ENCODE measurements around the gene CCDC141.

Gene CCDC141

DNA sequence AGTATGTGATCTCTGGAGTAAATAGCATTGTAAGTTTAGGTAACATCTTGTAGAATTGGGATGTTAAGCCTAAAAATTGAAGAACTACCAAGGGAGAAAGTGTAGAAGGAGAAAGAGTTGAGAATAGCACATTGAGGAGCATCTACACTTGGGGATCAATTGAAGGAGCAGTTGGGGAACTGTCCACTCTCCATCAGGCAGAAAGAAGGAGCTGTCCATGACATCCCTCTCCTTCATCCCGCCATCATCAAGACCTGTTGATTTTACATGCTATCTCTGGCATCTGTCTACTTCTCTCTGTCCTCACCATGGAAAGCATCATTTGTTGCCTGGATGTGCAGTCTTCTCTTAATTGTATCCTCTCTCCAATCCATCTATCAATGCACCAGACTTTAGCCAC is 87.8 kb downstream of the CCDC141 start:
- no peak for DNase-seq

DNA sequence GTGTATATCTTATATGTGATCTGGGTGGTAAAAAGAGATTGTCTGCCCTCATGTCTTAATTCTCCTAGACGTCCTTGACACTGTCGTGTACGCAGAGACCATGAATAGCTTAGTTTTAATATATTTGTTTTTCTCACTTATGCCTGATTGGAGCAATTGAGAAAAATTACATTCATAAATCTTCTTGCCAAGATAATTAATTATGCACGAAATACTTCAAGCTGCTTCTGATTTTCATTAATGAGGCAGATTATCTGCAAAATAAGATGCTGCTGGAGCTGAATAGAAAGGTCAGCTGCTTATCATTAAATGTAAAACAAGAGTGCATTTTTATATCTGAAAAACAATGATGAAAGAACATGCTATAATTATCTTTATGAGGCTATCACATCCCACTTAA is 95.9 kb downstream of the CCDC141 start:
- no peak for DNase-seq

DNA sequence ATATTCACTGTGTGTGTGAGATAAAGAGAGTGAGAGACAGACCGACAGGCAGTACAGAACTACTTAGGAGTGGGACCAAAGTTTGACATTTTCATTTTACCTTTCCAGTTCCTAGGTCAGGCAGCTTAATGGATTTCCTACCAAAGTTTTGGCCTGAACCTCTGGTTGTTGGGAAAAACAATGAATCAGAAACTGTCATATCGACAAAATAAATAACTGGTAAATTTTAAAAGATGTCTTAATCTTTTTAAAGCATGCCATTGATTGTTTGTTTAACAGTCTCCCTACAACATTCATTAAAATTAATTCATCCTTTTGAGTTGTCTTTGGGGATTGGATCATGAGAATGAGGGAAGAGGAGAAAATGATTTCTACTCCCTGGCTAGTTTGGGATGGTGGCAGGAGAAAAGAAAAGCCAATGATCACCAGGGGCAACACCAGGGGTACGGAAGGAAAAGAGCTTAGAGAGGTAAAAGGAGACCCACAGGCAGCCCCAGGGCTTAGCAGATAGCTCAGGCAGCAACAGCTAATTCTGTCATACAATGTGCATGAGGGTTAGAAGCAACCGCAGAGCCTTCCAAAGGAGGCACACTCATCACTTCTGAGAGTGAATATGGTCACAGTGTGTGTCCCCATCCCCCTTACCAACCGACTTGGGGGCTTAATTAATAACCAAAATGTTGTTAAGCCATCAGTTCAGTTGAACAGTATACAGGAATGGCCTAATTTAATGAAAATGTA is 98.5 kb downstream of the CCDC141 start:
- no peak for DNase-seq

DNA sequence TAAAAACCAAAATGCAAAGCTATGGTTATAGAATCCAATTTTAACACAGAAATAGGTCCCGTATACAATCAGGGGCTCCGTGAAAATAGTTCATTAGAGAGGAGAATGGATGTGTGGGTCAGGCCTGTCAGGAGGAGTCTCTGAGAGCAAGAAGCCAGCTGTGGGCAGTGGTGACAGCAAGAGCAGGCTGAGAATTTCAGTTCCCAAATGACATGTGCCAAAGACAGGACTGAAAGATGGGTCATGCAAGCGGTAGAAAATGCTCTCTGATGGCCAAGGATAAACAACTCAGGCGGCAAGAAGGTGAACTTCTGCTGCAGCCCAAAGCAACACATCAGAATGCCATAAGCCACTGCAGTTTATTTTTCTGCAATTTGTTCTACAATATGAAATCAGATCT is 100.4 kb downstream of the CCDC141 start:
- no peak for DNase-seq

GRCh38 chr2:178949151-178949550 is 100.8 kb downstream of the CCDC141 start:
- no peak for DNase-seq

GRCh38 chr2:178947006-178947405 is 102.9 kb downstream of the CCDC141 start:
- peak in 1 of 2 experiments; percentile 27 for DNase-seq

GRCh38 chr2:178946494-178946893 is 103.4 kb downstream of the CCDC141 start:
- DNase-seq = peak in 1 of 2 experiments; percentile 9

DNA sequence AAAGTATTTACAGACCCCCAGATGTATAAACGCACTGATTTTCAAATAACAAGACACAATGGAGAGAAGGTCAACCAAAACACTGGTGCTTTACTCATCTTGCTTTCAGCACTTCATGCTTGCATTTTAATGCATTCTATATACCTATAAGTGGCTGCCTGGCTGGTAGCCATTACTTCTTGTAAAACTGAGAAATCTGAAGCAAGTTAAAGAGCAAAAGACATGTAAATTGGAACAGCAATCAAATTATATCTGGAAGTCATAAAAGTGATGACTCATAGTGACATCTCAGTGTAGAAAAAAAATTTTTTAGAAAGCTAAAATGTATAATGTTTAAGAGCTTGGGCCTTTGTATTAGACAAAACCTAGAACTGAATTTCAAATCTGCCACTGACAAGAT is 106.2 kb downstream of the CCDC141 start:
- no peak for DNase-seq

- no peak for DNase-seq
Observed at GRCh38 chr2:178934571-178934970, 115.4 kb downstream of the CCDC141 start.

- peak; percentile 91 to 96 for DNase-seq
Observed at GRCh38 chr2:178933493-178933892, 116.4 kb downstream of the CCDC141 start.

DNA sequence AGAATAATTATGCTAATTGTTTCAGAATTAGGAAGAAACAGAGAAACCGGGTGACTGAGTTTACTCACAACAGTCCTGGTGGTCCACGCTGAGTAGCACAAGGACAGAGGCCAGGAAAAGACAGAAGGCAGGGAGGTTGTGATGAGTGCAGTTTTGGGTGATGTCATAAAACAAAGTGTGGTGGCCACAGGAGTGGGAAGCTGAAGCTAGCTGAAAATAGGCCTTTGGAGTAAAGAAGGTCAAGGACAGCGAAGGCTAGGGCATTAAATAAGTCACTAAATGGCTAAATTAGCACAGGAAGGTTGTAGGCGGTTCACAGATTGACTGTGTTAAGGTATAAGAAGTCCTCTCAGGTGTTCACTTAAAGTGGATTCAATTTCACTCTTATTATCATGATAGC is 121.9 kb downstream of the CCDC141 start:
- no peak for DNase-seq

DNA sequence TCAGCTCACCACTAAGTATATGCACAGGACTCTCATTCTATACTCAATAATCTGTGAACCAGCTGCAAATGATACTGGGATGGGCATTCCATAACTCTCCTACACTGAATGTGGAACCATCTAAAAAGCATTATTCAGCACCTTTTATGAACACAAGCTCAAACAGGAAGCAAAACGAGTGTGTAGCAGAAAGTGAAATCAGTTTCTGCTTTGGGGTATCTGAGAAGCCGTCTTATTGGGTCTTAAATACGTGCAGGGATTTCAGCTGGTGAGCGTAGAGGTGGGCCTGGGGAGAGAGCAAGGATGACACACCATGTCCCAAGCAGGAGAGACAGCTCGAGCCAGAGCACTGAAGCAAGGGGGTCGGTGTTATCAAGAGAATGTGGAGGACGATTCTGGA is 122.8 kb downstream of the CCDC141 start:
- DNase-seq = no peak

DNA sequence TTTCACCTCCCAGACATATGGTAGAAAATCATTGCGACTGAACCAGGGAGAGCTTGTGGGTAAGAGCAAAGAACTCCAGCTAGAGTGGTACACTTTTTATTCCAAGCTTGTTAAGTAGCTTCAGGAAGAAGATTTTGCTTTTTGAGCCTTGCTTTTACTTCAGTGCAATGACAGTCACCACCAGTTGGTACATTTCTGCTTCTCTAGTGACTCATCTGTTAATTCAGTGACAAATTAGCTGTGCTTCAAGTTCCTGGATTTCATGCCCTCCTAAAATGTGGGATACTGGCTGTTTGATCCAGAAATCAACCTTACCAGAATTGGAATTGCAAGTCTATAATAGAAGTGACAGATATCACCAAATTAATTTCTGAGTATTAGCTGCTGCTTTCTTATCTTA is 125.1 kb downstream of the CCDC141 start:
- no peak for DNase-seq

DNA sequence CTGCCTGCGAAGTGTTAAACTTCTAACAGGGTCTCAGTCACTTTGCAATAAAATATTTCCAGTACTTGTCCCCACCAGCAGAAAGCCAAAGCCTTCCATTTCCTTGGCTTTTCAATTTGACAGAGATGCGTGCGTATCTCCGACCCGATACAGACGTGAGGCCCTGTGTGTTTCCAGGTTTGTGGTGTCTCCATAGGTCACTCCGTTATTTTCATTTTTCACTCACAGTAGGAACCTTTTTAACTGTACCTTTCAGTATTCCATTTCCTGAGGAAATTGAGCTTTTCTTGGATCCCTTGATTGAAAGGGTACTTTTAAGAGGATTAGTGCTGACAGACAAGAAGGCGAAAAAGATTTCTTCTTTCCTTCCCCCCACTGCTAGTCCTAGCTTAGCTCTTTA is 126.4 kb downstream of the CCDC141 start:
- DNase-seq = no peak

GRCh38 chr2:178920916-178921513 is 128.9 kb downstream of the CCDC141 start:
- no peak for DNase-seq

GRCh38 chr2:178917555-178917954 is 132.4 kb downstream of the CCDC141 start:
- no peak for DNase-seq

DNA sequence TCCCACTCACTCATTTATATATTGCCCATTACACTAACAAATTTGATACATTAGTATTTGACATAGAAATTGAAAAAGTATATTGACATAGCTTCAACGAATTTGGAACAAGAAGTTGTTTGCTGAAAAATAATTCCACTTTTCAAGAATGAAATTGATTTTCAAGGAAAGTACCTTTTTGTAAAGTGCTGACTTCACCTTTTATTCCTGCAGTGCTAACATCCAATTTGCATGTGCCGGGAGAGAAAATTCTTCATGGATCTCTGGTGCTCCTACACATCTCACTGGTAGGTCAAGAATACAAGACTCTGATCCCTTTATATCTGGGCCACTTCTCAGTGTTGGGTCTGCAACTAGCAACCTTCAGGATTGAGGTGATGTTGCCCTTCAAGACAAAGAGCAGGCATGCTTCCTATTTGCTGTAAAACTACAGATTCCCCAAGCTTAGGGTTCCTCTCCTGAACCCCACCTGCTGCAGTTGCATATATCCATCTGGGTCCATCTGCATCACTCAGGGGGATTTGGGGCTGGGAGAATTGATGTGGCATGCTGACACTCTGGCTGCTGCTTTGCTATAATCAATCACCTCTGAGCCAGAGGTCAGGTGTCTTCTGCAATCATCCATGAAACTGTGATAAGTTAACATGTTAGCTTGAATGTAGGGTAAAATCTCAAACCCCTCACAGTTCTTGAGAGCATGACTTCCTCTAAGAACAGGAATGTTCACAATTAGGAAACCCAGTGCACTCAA is 134.3 kb downstream of the CCDC141 start:
- DNase-seq = no peak

DNA sequence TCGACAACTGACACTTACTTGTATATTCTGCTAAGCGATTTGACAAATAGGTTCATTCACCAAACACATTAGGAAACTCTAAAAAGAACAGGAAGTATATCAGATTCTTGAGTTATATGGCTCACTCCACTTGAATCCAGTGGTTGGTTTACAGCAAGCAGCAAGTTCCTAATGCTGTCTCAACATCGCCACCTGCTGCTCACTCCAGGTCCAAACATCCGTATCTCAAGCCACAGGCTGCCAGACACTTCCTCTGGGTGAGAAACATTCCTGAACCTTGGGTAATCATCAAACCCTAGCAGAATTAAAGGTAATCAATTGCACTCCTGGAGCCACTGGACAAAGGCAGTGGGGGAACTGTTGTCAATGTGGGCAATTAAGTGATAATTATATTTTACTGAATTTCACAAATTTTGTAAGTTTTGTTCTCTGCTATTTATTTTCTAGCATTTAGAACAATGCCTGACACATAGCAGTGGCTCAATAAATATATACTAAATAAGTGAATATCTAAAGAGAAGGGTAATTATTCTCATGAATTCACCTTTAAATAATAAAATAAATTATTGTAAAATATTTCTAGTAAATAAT is 135.6 kb downstream of the CCDC141 start:
- peak; percentile 54 to 76 for DNase-seq

DNA sequence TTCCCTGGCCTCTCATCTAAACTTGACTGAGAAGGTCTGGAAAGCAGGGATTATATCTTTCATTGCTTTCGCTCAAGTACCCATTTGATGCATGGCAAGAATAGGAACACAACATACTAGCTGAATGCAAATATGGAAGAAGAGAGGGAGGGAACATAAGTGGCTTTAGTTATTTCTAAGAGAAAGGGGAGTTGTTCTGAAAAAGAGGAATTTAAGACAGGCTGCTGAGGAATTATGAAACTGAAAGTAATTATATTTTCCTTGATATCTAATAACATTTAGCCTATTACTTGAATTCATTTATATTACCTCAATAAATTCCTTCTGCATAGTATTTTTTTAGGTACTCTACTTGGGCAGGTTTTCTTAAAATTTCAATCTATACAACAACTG is 136.9 kb downstream of the CCDC141 start:
- no peak for DNase-seq

GRCh38 chr2:178912416-178913048 is 137.4 kb downstream of the CCDC141 start:
- no peak for DNase-seq

DNA sequence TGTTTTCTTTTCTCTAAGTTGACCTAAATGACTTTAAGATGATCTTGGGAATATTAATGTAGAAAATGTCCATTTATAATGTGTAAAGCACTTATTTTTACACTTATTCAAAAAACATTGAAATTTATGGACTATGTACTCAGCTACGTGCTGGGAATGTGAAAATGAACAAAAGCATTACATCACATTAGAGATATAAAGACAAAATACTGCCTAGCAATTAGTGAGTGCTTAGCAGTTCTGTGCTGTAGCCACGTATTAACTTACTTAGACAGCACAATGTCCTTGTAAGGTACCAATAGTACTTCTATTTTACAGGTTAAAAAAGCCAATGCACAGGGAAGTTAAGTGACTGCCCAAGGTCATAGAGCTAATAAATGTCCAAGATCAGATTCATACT is 138.9 kb downstream of the CCDC141 start:
- no peak for DNase-seq

DNA sequence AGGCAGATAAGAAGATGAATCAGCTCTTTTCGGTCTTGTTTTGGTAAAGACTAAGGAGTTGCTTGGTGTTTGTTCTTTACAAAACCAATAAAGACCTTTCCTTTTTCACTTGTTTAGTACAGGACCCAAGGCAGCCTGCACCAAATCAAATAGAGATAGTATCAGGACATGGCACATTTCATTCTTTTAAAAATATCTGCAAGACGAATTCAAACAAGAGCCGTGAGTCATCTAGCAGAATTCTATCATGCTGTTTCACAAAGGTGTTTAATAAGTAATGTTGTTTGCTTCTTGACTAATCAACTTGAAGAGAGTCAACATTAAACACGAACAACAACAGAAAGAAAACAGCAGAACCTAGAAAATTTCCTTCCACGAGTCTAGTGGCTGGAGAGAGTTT is 139.9 kb downstream of the CCDC141 start:
- DNase-seq = no peak

DNA sequence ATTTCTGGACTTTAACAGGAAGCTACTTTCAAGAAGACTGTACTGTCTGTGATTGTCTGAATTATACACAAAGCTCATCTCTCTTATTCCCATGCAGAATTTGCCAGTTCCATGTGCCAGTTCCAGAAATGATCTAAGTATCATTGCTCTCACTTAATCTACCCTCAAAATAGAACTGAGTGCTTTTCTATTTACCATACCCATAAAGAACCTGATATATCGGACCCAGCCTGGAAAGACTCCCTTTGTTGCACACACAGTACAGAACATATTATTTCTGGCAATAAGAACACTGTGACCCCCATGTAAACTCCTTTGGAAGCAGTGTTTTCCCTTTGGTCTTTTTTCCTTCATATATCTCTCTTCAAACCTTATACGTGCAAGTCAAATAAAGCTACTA is 140.4 kb downstream of the CCDC141 start:
- no peak for DNase-seq
